HepG2 (cell line): Measurements from ENCODE around the gene PEX11B. TPM values are rescaled to one million over a fixed set of nuclear protein-coding genes. Genes with fewer than 3 reads are reported as not detected.

Experiments
- AHDC1 ChIP-seq: sonication (generic); formaldehyde crosslinking; IDR thresholded peaks from 2 replicates; pipeline ENCODE4 v1.5.1; 2020; ENCODE audit warnings: mild to moderate bottlenecking, missing genetic modification reagents, borderline replicate concordance
- ATRX ChIP-seq: sonication (generic); formaldehyde crosslinking; IDR thresholded peaks from 2 replicates; pipeline ENCODE4 v1.4.0; 2020; ENCODE audit warnings: missing genetic modification reagents, borderline replicate concordance
- BCL6 ChIP-seq: IDR thresholded peaks from 2 replicates; pipeline ENCODE4 v1.6.1; 2016; ENCODE audit warnings: missing genetic modification reagents, missing compliant biosample characterization
- CERS6 ChIP-seq: sonication (generic); formaldehyde crosslinking; IDR thresholded peaks from 2 replicates; pipeline ENCODE4 v1.5.0; 2020; ENCODE audit warnings: missing genetic modification reagents
- EZH2 ChIP-seq: conservative IDR thresholded peaks from 2 replicates; pipeline ENCODE4 v1.6.1; 2012; ENCODE audit warnings: mild to moderate bottlenecking, low read depth, low read length, moderate library complexity
- HBP1 ChIP-seq: IDR thresholded peaks from 2 replicates; pipeline ENCODE4 v1.6.1; 2016; ENCODE audit warnings: low read depth, control low read depth
- PAF1 ChIP-seq: IDR thresholded peaks from 2 replicates; pipeline ENCODE4 v1.6.1; 2016; ENCODE audit warnings: missing genetic modification reagents, missing compliant biosample characterization
- RARG ChIP-seq: sonication (generic); formaldehyde crosslinking; IDR thresholded peaks from 2 replicates; pipeline ENCODE4 v1.4.0; 2020; ENCODE audit warnings: low read depth, mild to moderate bottlenecking, missing genetic modification reagents
- SP5 ChIP-seq: IDR thresholded peaks from 2 replicates; pipeline ENCODE4 v1.6.1; 2016; ENCODE audit warnings: low read depth, borderline replicate concordance
- TRIM24 ChIP-seq: sonication (generic); formaldehyde crosslinking; IDR thresholded peaks from 2 replicates; pipeline ENCODE4 v1.8.0; 2022; ENCODE audit warnings: mild to moderate bottlenecking, missing genetic modification reagents
- ZFP1 ChIP-seq: IDR thresholded peaks from 2 replicates; pipeline ENCODE4 v1.6.1; 2016
- ZNF136 ChIP-seq: sonication (generic); formaldehyde crosslinking; IDR thresholded peaks from 2 replicates; pipeline ENCODE4 v1.8.1; 2022; ENCODE audit warnings: low read depth, mild to moderate bottlenecking, moderate library complexity, missing genetic modification reagents
- ZNF296 ChIP-seq: sonication (generic); formaldehyde crosslinking; conservative IDR thresholded peaks from 2 replicates; pipeline ENCODE4 v1.5.0; 2020; ENCODE audit warnings: mild to moderate bottlenecking, missing genetic modification reagents
- ZNF44 ChIP-seq: sonication (generic); formaldehyde crosslinking; IDR thresholded peaks from 2 replicates; pipeline ENCODE4 v1.5.1; 2020; ENCODE audit warnings: mild to moderate bottlenecking, missing genetic modification reagents
- ZNF710 ChIP-seq: sonication (generic); formaldehyde crosslinking; IDR thresholded peaks from 2 replicates; pipeline ENCODE4 v1.5.0; 2020; ENCODE audit warnings: mild to moderate bottlenecking, missing genetic modification reagents, borderline replicate concordance
- polyA plus RNA-seq, 8 experiments: library from polyadenylated mRNA; depleted of rRNA in 3 of 8; stranded (reverse) in 7 of 8; unstranded in 1 of 8; fragments of >200 nt; fragmentation: Illumina TruSeq in 4 of 8; extraction: Trizol in 4 of 8; gene quantifications; 2 replicates each; pipeline versions ENCODE4 v1.2.1 to v1.2.3, GENCODE V29; 2011 to 2016; ENCODE audit warnings: low read depth in 4 of 8, missing spikeins in 1 of 8, mixed read lengths in 1 of 8; ENCODE audit not compliant: insufficient read depth in 1 of 8
- total RNA-seq, 5 experiments: library from RNA; depleted of rRNA; stranded (reverse); fragments of >200 nt; fragmentation: Illumina TruSeq; extraction: Trizol; gene quantifications; 2 replicates each; pipeline ENCODE4 v1.2.3, GENCODE V29; 2016; ENCODE audit warnings: low read depth in 1 of 5

The PEX11B gene
- total and polyA plus RNA-seq, 2 of the 13 experiments (the other 11 are each of a cell fraction or from before 2014, with no cell fraction given) = 21.6 to 48.4 TPM

GRCh38 chr1:145891587-145892485 lies 26.7 kb downstream of the PEX11B start (continued):
- TF ChIP-seq HBP1 (CRISPR knock-in tag) (no peak), TRIM24 (no peak), AHDC1 (peak; percentile 84; the same call in 1 of the 2 replicates), ZNF44 (CRISPR knock-in tag) (no peak), ZNF710 (CRISPR knock-in tag) (peak; percentile 98), SP5 (CRISPR knock-in tag) (peak; percentile 78), ZNF296 (CRISPR knock-in tag) (no peak), ZNF136 (CRISPR knock-in tag) (no peak), EZH2 (no peak), ATRX (CRISPR knock-in tag) (no peak; the same call in 1 of the 2 replicates), CERS6 (CRISPR knock-in tag) (no peak), BCL6 (peak; percentile 56; the same call in 1 of the 2 replicates), PAF1 (CRISPR knock-in tag) (no peak), RARG (CRISPR knock-in tag) (no peak), ZFP1 (CRISPR knock-in tag) (peak; percentile 79)
